ENCODE measurements around the gene BCL3. TPM values are rescaled to one million over a fixed set of nuclear protein-coding genes. Genes with fewer than 3 reads are reported as not detected.

The BCL3 gene
- polyA plus RNA-seq, 1 of the 3 experiments (the other 2 are of a cell fraction), result 19.2 TPM

- Histone ChIP-seq H3F3A (replicated peaks; ENCODE audit: insufficient read depth) (peaks cover 7% of the 10 kb centered on the region), H3K27me3 (ENCODE audit: insufficient read depth) (no peaks in the 10 kb centered on the region), H3K9ac (no peak overlapping the region), H3K79me2 (ENCODE audit: insufficient read depth) (no peaks in the 10 kb centered on the region), H2AFZ (ENCODE audit: low read depth) (no peak overlapping the region), H3K4me1 (ENCODE audit: control insufficient read depth in 1 of 2, insufficient read depth in 2 of 2, low read depth in 1 of 2, low read length in 1 of 2) (no peaks in the 10 kb centered on the region), H4K20me1 (ENCODE audit: insufficient read depth) (no peaks in the 10 kb centered on the region), H3K9me3 (no peaks in the 10 kb centered on the region), H3K4me2 (no peak overlapping the region), H3K9me2 (no peaks in the 10 kb centered on the region), H3K4me3 (ENCODE audit: low read depth in 2 of 2, low read length in 1 of 2) (no peak overlapping the region), H3K36me3 (replicated peaks in 1 of 2; ENCODE audit: control insufficient read depth in 1 of 2, insufficient read depth in 2 of 2, low read length in 1 of 2) (no peaks in the 10 kb centered on the region), H3K27ac (ENCODE audit: low read depth in 2 of 2, low read length in 1 of 2) (no peak overlapping the region)
- POLR2A ChIA-PET, result no interaction called here
- TF ChIP-seq NFIC (IDR thresholded peaks at IDR 0.05; ENCODE audit: borderline replicate concordance) (no peak), RXRA (IDR thresholded peaks at IDR 0.05; ENCODE audit: borderline replicate concordance, low read depth) (no peak), USF1 (IDR thresholded peaks at IDR 0.05; ENCODE audit: borderline replicate concordance, low read depth) (no peak), FOXJ3 (CRISPR knock-in tag; IDR thresholded peaks at IDR 0.05) (no peak), TEAD4 (IDR thresholded peaks at IDR 0.05; ENCODE audit: borderline replicate concordance, insufficient read depth) (no peak)
- CTCF ChIA-PET, result interaction anchor here (0.9 to 2.7 kb wide), 9 partner anchors 10 to 66 kb away, joined by 3 to 16 read pairs (median 4); partner anchors contain the start of gene NECTIN2
- DNase-seq, result no peak
- 59% methylated on average over 2 of the region's 6 CpGs for WGBS (ENCODE audit: low lambda C conversion rate)
Observed at GRCh38 chr19:44788971-44789370, 40.5 kb downstream of the BCL3 start.

- Histone ChIP-seq H3K79me2 (ENCODE audit: insufficient read depth) (no peaks in the 10 kb centered on the region), H3K9ac (no peak overlapping the region), H3K4me3 (ENCODE audit: low read depth in 2 of 2, low read length in 1 of 2) (no peak overlapping the region), H3F3A (replicated peaks; ENCODE audit: insufficient read depth) (peaks cover 4% of the 10 kb centered on the region), H4K20me1 (ENCODE audit: insufficient read depth) (no peaks in the 10 kb centered on the region), H3K36me3 (replicated peaks in 1 of 2; ENCODE audit: control insufficient read depth in 1 of 2, insufficient read depth in 2 of 2, low read length in 1 of 2) (no peaks in the 10 kb centered on the region), H3K4me2 (no peak overlapping the region), H3K27ac (ENCODE audit: low read depth in 2 of 2, low read length in 1 of 2) (no peak overlapping the region), H2AFZ (ENCODE audit: low read depth) (no peak overlapping the region), H3K27me3 (ENCODE audit: insufficient read depth) (no peaks in the 10 kb centered on the region), H3K9me3 (no peaks in the 10 kb centered on the region), H3K4me1 (ENCODE audit: control insufficient read depth in 1 of 2, insufficient read depth in 2 of 2, low read depth in 1 of 2, low read length in 1 of 2) (no peaks in the 10 kb centered on the region), H3K9me2 (no peaks in the 10 kb centered on the region)
- WGBS (ENCODE audit: low lambda C conversion rate), result 70% methylated on average over 11 of the region's 13 CpGs
- TF ChIP-seq USF2 (IDR thresholded peaks at IDR 0.05; ENCODE audit: borderline replicate concordance, low read depth, low read length) (no peak), TEAD4 (IDR thresholded peaks at IDR 0.05; ENCODE audit: borderline replicate concordance, insufficient read depth) (no peak), RCOR1 (IDR thresholded peaks at IDR 0.05; ENCODE audit: low read length) (no peak), FOXM1 (IDR thresholded peaks at IDR 0.05; ENCODE audit: low read depth) (no peak), YY1 (IDR thresholded peaks at IDR 0.05; ENCODE audit: low read depth) (no peak), GABPA (IDR thresholded peaks at IDR 0.05; ENCODE audit: low read depth) (no peak), NFIC (IDR thresholded peaks at IDR 0.05; ENCODE audit: borderline replicate concordance) (no peak), SIN3A (IDR thresholded peaks at IDR 0.05; ENCODE audit: borderline replicate concordance, low read depth, low read length) (no peak)
- DNase-seq, result no peak
- ChIA-PET CTCF (interaction anchor here (0.9 to 2.7 kb wide), 10 partner anchors 9 to 102 kb away, joined by 3 to 16 read pairs (median 4); partner anchors contain the start of gene NECTIN2), POLR2A (no interaction called here)
Observed at GRCh38 chr19:44789943-44790483, 41.5 kb downstream of the BCL3 start.

Data from SK-N-SH (cell line).